Amniotic stem cell (primary cell): ENCODE results near the gene HTR4.
"Not testable (repeated sequence)": the region's sequence is repeated elsewhere in the genome, so short reads cannot be mapped to it uniquely, and the experiment has no call there.

Experiments
- DNase-seq: peaks from one replicate; lab custom pipeline; 2025; lab: John Stamatoyannopoulos, UW

HTR4 gene, protein sequence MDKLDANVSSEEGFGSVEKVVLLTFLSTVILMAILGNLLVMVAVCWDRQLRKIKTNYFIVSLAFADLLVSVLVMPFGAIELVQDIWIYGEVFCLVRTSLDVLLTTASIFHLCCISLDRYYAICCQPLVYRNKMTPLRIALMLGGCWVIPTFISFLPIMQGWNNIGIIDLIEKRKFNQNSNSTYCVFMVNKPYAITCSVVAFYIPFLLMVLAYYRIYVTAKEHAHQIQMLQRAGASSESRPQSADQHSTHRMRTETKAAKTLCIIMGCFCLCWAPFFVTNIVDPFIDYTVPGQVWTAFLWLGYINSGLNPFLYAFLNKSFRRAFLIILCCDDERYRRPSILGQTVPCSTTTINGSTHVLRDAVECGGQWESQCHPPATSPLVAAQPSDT

DNA sequence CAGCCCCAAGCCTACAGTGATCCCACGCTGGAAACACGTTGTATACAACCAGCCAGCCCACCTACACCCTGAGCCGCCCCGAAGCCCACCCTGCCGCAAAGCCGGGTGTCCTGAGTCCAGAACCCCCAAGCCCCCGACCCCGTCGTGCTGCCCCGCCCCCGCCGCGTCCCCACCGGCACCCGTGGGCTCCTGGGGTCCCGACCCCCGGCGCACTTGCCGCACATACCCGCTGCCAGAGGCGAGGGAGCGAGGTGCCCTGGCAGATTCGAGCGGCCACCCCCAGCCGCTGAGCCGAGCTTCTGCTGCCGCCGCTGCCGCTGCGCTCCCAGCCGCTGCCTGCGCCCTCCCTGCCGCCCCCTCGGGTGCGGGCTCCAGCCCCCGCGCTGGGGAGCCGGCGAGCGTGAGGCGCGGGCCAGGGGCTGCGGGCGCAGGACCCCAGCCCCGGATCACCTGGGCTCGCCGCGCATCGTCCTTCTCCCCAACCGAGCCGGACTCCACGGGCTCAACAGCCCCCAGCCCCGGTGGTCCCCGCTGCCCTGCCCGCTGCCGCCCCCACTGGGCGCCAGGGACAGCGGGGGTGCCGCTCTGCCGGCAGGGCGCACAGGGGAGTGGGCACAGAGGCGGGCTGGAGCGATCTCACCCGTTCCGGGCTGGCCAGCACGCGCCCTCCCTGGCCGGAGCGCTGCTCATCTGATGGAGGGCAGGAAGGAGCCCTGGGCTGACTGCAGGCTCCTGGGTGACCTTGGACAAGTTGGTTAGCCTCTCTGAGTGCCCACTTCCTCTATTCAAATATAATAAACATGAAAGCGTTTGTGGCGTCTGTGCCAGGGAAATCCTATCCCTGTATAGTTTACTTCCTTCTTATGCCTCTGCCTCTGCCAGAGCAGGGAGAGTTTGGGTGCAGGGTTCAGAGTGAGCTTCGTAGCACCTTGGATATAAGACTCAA is at the start of gene HTR4:
HTR4 (minus strand) TSS at position 692 of the 946 bp plus-strand sequence. CDS start 17,513 bp downstream, outside the sequence.
- no peak for DNase-seq

DNA sequence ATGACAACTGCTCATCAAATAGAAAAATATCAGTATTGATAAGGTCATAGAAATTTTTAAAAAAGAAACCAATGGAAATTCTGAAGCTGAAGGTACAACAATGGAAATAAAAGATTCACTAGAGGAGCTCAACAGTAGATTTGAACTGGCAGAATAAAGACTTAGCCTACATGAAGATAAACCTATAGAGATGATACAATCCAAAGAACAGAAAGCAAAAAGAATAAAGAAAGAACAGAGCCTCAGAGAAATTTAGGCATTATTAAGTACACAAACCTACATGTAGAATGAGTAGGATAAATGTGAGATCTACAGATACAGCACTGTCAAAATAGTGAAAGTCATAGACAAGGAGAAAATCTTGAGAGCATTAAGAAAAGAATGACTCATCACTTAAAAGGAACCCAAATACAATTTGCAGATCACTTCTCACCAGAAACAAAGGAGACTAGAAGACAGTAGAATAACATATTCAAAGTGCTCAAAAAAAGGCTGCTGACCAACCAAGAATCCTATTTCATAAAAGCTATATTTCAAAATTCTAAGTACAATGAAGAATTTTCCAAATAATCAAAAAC is 47.8 kb upstream of the HTR4 start:
- no peak for DNase-seq

DNA sequence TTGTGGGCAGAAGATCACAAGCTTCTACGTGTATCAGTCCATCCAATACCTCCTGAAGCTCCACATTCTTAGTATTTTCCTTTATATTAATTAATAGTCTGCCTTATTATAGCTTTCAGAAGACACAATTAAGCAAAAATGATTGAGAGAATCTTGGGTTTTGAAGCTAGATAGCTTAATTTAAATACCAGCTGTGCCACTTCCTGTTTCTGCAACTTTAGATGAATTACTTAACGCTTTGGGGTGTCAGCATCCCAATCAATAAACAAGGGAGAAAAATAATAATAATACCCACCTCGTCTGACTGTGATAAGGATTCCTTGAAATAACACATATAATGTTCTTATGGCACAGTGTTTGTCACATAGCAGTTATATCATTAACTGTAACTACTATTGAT is 44.7 kb upstream of the HTR4 start:
- DNase-seq: no peak

DNA sequence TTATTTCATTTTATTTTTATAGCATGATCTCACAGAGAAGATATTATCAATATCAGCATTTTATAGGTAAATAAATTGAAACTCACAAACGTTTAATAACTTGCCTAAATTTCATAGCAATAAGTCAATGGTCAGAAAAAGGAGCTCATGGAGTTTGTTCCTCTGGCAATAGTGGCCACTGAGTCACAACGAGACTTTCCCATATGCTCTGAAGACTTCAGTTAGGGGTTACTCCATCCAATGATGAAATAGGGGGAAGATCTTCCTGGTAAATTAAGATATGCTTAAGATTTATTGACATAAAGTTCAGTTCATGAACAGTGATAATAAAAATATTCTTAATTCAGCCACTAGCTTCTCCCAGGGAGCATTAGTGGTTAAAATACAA is 43.5 kb upstream of the HTR4 start:
- DNase-seq: no peak

DNA sequence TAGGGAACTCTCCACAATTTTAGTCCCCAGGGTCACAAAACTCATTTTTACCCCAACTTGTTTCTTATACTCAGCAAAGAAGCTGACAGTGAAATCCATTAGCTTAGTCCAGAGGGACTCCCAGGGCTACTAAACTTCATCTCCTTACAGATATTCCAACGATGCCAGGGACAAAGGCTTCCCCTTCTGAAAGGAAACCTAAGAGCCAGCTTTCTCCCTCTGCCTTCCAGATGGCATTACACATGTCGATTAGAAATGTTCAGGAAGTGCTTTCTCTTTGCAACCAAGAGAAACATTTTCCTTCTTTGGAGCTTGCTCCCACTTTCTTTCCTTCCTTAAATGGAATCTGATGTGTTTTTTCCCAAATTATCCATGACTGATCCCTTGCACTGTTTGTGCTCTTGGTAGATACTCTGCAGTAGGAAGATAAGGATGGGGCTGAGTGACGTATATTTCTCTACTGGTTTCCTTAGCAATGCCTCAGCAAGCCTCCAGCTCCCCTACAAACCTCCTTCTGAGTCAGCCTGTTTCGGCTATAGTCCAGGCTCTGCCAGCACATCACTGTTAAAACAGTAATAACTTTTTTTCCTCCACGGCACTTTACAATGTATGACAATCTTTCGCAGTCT is 43.0 kb upstream of the HTR4 start:
- no peak for DNase-seq

DNA sequence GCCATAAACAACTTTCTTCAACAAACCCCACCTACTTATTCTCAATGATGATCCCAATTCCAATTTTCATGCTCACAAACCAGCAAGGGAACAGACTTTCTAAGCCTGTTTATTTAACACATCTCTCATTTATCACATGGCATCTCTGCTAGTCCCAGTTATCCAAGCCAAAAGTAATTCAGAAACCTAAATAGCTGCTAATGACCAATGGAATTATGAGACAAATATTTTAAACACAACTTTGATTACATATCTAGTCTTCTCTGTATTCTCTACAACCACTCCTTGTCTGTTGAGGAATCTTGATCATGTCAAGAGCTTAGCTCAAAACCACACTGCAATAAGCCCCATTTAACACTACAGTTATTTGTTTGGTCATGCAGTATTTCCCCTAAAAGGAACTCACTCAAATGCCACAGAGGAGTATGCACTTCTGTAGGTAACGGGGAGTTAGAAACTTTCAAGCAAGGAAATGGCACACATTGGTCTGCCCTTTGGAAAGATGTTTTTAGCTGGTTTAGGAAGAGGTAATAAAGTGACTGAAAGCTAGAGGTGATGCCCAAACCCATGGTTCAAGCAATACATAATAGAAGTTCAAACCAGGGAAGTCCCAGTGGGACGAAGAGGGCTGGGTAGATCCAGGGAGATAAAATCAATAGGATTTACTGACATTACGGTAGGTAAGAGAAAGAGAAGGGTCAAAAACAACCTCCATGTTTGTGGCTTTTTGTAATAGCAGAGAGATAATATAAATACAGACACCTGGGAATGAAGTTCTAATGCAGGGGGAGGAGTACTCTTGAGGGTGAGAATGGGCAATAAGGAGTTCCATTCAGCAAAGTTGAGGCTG is 42.1 kb upstream of the HTR4 start:
- DNase-seq: no peak

DNA sequence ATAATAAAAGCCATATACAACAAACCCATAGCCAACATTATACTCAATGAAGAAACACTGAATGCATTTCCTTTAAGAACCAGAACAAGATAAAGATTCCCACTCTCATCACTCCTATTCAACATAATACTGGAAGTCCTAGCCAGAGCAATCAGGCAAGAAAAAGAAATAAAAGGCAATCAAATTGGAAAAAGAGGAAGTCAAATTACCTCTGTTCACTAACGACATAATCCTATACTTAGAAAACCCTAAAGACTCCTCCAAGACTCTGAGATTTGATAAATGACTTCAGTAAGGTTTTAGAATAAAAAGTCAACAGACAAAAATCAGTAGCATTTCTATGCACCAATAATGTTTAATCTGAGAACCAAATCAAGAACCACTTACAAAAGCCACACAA is 36.6 kb upstream of the HTR4 start:
- DNase-seq: no peak

DNA sequence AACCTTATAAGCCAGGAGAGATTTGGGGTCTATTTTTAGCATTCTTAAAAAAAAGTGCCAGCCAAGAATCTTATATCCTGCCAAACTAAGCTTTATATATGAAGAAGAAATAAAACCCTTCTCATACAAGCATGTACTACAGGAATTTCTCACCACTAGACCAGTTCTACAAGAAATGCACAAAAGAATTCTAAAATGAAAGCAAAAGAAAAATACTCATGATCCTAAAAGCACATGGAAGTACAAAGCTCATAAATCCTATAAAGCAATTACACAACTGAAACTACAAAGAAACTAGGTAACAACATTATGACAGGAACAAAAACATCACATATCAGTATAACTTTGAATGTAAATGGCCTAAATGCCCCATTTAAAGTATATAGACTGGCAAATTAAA is 34.5 kb upstream of the HTR4 start:
- DNase-seq: no peak

DNA sequence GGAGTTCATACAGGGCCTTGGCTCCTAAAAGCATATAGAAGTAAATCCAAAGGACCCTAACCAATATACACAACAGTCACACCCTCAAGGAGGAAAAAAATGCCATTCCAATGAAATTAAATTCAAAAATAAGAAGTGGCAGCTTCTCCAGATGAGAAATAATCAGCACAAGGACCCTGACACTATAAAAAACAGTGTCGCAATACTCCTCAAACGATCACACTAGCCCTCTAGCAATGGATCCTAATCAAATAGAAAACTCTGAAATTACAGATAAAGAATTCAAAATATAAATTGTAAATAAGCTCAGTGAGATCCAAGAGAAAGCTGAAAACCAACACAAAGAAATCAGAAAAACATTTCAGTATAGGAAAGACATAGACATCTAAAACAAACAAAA is 33.5 kb upstream of the HTR4 start:
- DNase-seq: no peak

DNA sequence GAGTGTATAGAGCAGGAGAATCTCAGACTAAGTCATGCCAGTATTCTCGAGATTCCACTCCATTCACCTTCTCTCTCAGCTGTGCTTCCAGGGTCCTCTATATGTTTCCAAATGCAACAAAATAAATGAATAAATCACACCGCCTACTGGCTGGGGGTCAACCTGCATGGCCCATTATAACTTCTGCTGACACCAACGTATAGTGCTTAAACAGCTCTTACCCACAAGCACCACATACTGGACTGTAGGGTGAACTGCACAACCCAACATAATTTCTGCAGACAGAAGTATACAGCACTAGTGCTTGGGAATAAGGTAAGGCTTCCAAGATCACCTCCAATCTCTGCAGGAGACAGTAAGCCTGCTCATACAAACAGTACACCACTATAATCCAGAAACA is 33.1 kb upstream of the HTR4 start:
- DNase-seq: no peak

DNA sequence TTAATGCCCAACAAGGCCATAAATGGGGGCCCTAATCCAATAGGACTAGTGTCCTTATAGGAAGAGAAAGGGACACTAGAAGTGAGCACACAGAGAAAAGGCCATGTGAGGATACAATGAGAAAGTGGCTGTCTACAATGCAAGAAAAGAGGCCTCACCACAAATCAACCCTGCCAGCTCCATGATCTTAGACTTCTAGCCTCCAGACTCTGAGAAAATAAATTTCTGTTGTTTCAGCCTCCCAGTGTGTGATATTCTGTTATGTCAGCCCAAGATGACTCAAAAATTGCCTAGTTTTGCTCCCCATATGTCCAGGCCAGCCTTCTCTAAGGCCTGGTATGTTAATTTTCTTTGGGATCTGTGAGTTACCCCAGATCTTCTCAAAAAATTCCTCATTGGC is 32.3 kb upstream of the HTR4 start:
- no peak for DNase-seq

DNA sequence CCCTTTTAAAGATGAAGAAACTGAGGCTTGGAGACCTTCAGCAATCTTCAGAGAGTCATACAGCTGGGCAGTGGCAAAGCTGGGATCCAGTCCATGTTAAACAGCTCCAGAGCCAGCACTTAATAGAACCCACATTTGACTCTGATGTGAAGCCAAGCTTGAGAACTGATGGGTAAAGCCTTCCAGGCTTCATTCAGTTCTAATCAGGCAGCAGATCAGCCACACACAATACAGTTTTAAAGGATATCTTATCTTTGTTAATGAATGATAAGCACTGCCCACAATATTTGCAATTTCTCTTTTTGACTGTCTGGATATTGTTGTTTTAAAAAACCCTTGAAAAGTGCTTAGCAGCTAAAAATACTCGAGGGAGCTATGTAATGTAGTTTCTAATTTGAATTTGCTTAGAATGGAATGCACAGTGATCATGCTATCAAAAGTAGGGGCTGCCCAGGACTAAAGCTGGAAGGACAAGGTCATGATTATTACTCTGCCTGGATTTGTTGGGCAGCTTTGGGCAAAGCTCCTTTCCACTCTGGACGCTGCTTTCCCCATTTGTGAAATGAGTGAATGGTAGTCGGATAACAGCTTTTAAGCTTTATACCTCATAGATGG is 31.3 kb upstream of the HTR4 start:
- no peak for DNase-seq

DNA sequence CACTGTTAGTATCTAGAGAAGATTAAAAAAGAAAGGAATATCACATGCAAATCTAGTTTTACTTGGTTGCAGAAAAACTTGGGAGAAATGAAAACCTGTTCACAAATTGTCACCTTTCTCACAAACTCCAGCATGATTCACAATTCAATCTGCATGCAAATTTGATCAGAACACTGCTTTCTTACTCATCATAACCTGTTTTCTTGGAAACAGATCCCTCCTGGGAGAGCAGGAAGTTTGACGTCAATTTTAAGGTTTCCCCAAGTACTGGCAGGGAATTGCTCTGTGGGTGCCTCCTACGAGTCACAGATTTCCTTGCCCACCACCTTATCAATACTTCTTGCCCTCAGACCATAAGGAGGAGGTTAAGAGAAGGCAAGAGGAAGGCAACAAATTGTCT is 30.2 kb upstream of the HTR4 start:
- DNase-seq: no peak

DNA sequence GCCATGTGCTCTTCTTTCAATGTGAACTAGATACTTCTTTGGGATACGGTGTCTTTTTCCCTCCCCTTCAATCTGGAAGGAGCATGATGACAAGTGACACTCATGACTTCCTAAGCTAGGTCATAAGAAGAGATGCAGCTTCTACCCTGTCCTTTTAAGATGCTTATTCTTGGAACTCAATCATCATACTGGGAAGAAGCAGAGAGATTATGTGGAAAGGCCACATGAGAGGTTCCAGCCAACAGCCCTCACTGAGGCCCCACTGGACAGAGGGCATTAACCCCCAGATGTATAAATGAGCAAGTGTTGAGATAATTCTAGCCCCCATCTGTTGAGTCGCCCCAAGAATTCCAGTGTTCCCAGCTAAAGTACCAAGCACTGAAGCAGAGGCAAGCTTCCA is 29.3 kb upstream of the HTR4 start:
- DNase-seq: no peak

DNA sequence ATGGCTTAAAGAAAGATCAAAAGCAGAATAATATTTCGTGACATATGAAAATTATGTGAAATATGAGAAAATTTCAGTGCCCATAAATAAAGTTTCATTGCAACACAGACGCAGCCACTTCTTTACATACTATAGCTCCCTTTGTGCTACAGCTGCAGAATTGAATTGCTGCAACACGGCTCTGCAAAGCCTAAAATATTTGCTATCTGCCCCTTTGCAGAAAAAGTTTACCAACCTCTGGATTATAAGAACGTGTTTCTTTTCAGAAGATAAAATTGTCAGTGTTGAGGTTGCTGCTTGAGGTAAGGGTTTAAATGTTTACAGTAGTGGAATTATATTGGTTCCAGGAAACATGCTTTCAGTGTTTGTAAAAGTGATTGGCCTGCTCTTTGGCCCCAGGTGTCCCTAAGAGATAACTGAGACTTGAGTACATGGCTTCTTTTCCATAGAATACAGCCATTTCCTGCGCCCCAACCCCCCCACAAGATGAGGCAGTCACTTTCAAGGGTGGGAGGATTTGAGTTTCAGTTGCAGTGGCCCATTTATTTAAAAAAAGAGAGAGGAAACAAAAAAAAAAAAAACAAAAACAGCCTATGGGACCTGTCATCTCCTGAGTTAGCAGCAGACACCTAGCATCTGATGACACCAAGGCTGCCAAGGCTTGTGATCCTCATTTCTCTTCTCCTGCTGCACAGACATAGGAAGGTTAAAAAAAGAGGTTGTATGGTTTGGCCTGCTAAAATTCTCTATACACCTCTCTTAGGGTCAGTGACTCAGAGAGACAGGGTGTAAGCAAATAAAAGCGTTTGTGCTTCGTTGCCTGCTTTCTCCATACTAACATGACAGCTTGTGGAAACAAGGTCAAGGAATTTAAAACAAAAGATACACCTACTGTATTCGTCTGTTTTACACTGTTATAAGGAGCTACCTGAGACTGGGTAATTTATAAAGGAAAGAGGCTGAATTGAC is 28.0 kb upstream of the HTR4 start:
- DNase-seq: no peak

DNA sequence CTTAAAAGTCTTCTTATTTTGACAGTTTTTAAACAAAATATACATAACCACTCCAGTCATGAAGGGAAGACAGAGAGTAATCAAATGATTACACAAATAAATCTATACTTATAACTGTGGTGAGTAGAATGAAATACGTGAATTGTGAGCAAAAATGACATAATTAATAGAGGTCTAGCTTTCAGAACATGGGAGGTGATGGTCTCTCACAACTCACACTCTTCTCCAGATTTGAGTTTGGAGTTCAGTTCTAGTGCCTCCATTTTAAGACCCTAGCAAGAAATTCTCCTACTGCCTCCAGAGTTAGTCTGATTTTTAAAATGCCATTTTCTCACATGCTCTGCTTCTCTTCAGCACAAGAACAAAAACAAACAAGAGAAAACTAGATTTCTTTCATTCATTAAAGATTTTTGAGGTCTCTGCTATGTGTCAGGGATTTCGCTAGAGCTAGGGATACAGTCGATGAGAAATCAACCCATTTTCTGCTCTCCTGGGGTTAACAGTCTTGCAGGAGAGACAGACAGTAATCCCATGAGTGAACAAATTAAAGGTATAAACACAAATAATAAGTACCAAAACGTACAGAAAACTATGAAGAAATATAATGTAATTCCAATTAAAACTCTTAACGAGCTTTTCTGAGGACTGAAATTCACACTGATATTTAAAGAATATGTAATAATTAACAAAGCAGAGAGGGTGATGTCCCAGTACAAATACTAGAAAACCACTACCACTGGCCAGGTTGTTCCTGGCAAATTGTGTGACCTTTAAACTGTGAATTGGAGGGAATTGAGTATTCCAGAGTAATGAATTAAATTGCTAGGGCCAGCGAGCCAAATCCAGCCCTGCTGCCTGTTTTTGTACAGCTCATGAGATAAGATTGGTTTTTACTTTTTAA is 27.1 kb upstream of the HTR4 start:
- DNase-seq: no peak

DNA sequence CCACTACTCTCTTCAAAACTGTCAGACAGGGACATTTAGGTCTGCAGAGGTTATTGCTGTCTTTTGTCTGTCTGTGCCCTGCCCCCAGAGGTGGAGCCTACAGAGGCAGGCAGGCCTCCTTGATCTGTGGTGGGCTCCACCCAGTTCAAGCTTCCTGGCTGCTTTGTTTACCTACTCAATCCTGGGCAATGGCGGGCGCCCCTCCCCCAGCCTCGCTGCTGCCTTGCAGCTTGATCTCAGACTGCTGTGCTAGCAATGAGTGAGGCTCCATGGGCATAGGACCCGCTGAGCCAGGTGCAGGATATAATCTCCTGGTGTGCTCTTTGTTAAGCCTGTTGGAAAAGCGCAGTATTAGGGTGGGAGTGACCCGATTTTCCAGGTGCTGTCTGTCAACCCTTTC is 19.4 kb upstream of the HTR4 start:
- DNase-seq: not testable (repeated sequence)

DNA sequence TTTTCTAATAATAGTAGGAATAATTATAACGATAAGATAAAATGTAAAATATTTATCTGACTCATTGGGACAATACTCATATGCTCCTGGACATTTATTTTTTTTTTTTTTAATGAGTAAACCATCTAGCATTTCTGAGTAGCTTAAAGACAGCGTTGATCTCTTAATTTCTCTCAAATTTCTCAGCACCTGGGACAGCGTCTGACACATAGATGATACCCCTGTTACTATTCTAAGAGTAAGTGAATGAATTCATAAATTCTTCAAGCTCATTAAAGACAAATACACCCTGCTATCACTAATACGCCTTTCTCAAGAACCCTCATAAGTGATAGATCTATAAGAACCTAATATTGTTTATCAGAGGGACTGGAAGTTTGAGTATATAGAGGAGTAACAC is 12.0 kb upstream of the HTR4 start:
- no peak for DNase-seq

DNA sequence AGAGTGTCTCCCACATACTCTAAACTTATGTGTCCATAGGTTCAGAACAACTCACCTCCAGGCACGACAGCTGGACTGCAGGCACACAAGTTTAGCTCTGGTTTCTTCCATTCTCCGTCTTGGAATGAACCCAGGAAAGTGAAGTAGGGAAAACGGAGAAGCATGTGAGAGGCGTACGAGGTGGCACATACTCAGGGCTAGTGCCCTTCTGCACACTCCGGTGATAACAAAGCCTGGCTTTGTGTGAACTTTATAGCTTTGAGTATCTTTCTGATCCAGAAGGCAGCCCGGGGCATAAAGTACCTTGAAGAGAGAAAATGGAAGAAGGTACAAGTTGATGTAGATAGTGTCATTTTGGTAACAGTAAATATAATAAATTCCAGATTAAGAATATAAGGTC is 11.1 kb upstream of the HTR4 start:
- DNase-seq: no peak
